Activated CD8-positive, alpha-beta T cell treated with anti-CD3 and anti-CD28 coated beads for 36 hours (primary cell): ENCODE data around the gene ACP6. TPM values are rescaled to one million over a fixed set of nuclear protein-coding genes. Genes with fewer than 3 reads are reported as not detected.

ENCODE experiments used
- ATAC-seq: fragments of 200-7000 bp; cut with Tn5 transposase; one replicate; pipeline ENCODE4 v1.10.0; 2021; ENCODE audit warnings: mild to moderate bottlenecking, moderate library complexity
- CTCF ChIA-PET: fragments of 350-600 bp; sonication (Branson Sonifier 250); formaldehyde crosslinking; loops from one replicate; lab custom pipeline; 2021; ENCODE audit warnings: antibody characterized with exemption; lab: Charles Lee
- POLR2A ChIA-PET: fragments of 350-600 bp; sonication (Branson Sonifier 250); formaldehyde crosslinking; loops from one replicate; lab custom pipeline; 2021; ENCODE audit warnings: antibody characterized with exemption; lab: Charles Lee
- DNase-seq: peaks from one replicate; pipeline ENCODE4 v3.0.0-alpha.2; 2020
- H3K27ac Mint-ChIP-seq: one replicate; pipeline ENCODE4 v1.8.0; 2021; ENCODE audit warnings: mild to moderate bottlenecking, mixed read lengths
- H3K27me3 Mint-ChIP-seq: one replicate; pipeline ENCODE4 v1.8.0; 2021; ENCODE audit warnings: mixed read lengths
- H3K36me3 Mint-ChIP-seq: one replicate; pipeline ENCODE4 v1.8.0; 2021; ENCODE audit warnings: low read depth, mixed read lengths
- H3K4me1 Mint-ChIP-seq: one replicate; pipeline ENCODE4 v1.8.0; 2021; ENCODE audit warnings: low read depth, mixed read lengths
- H3K4me3 Mint-ChIP-seq: one replicate; pipeline ENCODE4 v1.8.0; 2021; ENCODE audit warnings: mild to moderate bottlenecking, moderate library complexity, mixed read lengths
- H3K9me3 Mint-ChIP-seq: one replicate; pipeline ENCODE4 v1.8.0; 2021; ENCODE audit warnings: mixed read lengths
- intact Hi-C: fragments of 100-400 bp; cut with micrococcal nuclease; formaldehyde crosslinking; loops from one replicate; pipeline ENCODE4 v1.10.0; 2022
- total RNA-seq, 2 experiments: library from RNA; stranded (reverse); gene quantifications; one replicate each; pipeline ENCODE4 v1.2.3, GENCODE V29; 2021
- TF ChIP-seq, protein P1 (sequence below): fragments of 200-600 bp; IDR thresholded peaks from one replicate; pipeline ENCODE4 v1.8.0; 2022; ENCODE audit warnings: antibody characterized with exemption, mild to moderate bottlenecking

Gene ACP6
- total RNA-seq, 2 experiments from 2014 or later: 16.9 to 20.9 TPM

DNA sequence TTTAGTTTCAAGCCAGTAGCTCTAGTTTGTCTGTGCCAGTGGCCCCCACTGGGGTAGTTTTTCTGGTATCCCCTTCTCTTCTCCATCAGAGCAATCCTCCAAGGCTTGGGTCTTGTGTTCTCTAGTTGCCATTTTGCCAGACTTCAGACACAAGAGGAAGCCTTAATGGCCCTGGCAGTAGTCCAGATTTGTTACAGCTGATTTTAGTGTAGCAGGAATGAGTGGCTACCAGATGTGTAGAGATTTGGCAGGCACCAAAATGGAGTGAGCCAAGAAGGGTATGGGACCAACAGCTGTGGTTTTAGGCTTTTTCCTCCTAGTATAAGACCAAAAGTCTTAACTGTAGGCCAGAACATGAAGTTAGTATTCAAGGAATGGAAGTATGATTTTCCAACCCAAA, 56.8 kb downstream of the ACP6 start:
- ChIA-PET CTCF (interaction anchor here (2.0 kb wide), 1 partner anchor 13 kb away, joined by 7 read pairs; no protein-coding TSS in a partner anchor), POLR2A (interaction anchor here (1.0 kb wide), 1 partner anchor 121 kb away, joined by 3 read pairs; no protein-coding TSS in a partner anchor)
- DNase-seq (no peak), ATAC-seq (no peak)
- Mint-ChIP-seq H3K4me3 (no peak overlapping the region), H3K27me3 (no peaks in the 10 kb centered on the region), H3K36me3 (peaks cover 46% of the 10 kb centered on the region), H3K4me1 (peaks cover 31% of the 10 kb centered on the region), H3K9me3 (no peaks in the 10 kb centered on the region), H3K27ac (no peak overlapping the region)
- TF ChIP-seq, protein P1, sequence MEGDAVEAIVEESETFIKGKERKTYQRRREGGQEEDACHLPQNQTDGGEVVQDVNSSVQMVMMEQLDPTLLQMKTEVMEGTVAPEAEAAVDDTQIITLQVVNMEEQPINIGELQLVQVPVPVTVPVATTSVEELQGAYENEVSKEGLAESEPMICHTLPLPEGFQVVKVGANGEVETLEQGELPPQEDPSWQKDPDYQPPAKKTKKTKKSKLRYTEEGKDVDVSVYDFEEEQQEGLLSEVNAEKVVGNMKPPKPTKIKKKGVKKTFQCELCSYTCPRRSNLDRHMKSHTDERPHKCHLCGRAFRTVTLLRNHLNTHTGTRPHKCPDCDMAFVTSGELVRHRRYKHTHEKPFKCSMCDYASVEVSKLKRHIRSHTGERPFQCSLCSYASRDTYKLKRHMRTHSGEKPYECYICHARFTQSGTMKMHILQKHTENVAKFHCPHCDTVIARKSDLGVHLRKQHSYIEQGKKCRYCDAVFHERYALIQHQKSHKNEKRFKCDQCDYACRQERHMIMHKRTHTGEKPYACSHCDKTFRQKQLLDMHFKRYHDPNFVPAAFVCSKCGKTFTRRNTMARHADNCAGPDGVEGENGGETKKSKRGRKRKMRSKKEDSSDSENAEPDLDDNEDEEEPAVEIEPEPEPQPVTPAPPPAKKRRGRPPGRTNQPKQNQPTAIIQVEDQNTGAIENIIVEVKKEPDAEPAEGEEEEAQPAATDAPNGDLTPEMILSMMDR: no peak
- intact Hi-C loops: no loop called here

DNA sequence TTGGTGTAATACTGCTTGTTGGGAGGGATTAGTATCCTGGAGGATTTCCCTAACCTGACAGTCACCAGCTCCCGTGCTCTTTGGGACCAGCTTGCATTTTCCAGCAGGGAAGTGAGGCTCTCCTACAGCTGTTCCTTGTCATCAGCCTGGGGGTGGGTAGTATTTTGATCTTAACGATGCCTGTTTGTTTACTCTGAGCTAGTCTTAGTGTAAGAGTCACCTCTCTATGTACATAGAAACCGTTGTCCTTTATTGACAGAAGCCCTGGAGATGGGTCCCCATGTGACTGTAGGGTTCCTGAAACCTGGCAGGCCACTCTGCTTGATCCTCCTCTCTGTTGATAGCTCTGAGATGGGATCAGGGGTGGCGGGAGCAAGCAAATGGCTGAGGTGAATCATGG, 58.0 kb downstream of the ACP6 start:
- no peak overlapping the region for H3K27ac Mint-ChIP-seq
- DNase-seq (no peak), ATAC-seq (no peak)
- peaks cover 20% of the 10 kb centered on the region for H3K4me1 Mint-ChIP-seq
- no peaks in the 10 kb centered on the region for H3K9me3 Mint-ChIP-seq
- TF ChIP-seq, protein P1: no peak
- intact Hi-C loops: no loop called here
- no peak overlapping the region for H3K4me3 Mint-ChIP-seq
- CTCF ChIA-PET: interaction anchor here (0.9 to 2.0 kb wide), 2 partner anchors 14 to 120 kb away, joined by 3 to 7 read pairs; no protein-coding TSS in a partner anchor
- H3K36me3 Mint-ChIP-seq: peaks cover 49% of the 10 kb centered on the region
- H3K27me3 Mint-ChIP-seq: no peaks in the 10 kb centered on the region
- POLR2A ChIA-PET: interaction anchor here (1.1 to 1.3 kb wide), 3 partner anchors 100 to 426 kb away, joined by 3 read pairs; no protein-coding TSS in a partner anchor

DNA sequence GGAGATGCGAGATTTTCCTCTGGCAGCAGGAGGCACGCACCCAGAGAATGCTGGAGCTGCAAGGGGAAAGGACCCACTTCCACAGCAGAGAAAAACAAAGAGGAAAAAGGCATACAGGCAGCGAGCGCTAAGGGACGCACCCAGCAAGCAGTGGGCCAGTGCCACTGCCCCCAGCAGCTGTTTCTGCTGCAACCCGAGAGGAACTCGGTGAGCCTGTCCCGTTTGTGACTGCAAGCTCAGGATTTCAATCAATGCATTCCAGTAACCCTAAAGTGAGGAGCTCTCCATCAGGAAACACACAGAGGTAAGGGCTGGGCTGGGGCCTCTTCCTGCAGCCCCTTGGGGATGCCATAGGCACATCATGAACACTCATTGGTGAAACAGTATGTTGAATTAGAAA, 58.7 kb downstream of the ACP6 start:
- Mint-ChIP-seq H3K27me3 (no peaks in the 10 kb centered on the region), H3K36me3 (peaks cover 48% of the 10 kb centered on the region), H3K4me1 (peaks cover 14% of the 10 kb centered on the region), H3K4me3 (no peak overlapping the region), H3K9me3 (no peaks in the 10 kb centered on the region), H3K27ac (no peak overlapping the region)
- DNase-seq (no peak), ATAC-seq (no peak)
- ChIA-PET CTCF (interaction anchor here (0.7 to 1.2 kb wide), 2 partner anchors 74 to 95 kb away, joined by 3 to 4 read pairs; no protein-coding TSS in a partner anchor), POLR2A (interaction anchor here (0.7 to 1.3 kb wide), 3 partner anchors 14 to 103 kb away, joined by 3 read pairs; no protein-coding TSS in a partner anchor)
- TF ChIP-seq, protein P1: no peak
- intact Hi-C loops: no loop called here

DNA sequence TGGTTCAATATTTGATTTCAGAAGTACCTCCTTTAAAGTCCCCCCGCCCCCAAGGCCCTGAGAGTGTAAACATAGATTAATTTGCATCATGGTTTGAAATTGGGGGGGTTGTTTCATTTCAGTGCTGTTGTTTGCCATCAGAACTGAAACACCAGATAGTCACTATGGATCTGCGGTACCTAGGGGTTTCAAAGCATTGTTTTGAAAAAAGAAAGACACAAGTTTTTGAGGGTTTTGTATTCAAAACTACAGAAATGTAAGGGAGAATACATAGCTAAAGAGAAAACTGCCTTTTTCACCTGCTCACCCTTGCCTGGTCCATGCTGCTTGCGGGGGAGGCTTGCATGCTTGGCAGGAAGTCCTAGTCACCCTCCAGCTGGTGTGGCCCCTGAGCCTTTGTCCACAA, 59.3 kb downstream of the ACP6 start:
- Mint-ChIP-seq H3K27me3 (no peaks in the 10 kb centered on the region), H3K36me3 (peaks cover 46% of the 10 kb centered on the region), H3K4me1 (peaks cover 14% of the 10 kb centered on the region), H3K4me3 (no peak overlapping the region), H3K27ac (no peak overlapping the region), H3K9me3 (no peaks in the 10 kb centered on the region)
- ChIA-PET POLR2A (interaction anchor here (0.5 to 1.3 kb wide), 4 partner anchors 15 to 427 kb away, joined by 3 read pairs; no protein-coding TSS in a partner anchor), CTCF (interaction anchor here (1.1 to 1.2 kb wide), 2 partner anchors 29 to 74 kb away, joined by 3 to 4 read pairs; no protein-coding TSS in a partner anchor)
- TF ChIP-seq, protein P1: no peak
- DNase-seq: no peak
- ATAC-seq: no peak
- intact Hi-C loops: no loop called here

DNA sequence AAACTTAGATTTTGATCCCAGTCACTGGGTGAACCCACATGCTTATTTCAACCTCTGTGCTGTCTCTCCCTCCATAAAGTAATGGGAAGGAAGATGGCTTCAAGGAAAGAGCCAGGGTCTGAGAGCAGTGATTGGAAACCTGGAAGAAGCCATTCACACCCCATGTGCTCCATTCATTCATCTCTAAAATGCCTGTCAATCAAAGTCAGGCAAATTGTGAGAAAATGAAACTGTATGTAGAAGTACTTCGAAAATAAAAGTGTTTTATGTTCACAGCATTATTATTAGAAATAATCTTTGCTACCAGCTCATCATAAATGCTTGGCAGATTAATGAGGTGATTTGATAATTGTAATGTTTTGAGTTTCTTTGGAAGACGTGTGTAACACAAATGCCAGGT, 61.0 kb downstream of the ACP6 start:
- intact Hi-C loops: no loop called here
- H3K4me3 Mint-ChIP-seq: no peak overlapping the region
- no peak for ATAC-seq
- DNase-seq: no peak
- no peaks in the 10 kb centered on the region for H3K9me3 Mint-ChIP-seq
- POLR2A ChIA-PET: no interaction called here
- TF ChIP-seq, protein P1: no peak
- no peaks in the 10 kb centered on the region for H3K27me3 Mint-ChIP-seq
- H3K36me3 Mint-ChIP-seq: peaks cover 47% of the 10 kb centered on the region
- CTCF ChIA-PET: no interaction called here
- H3K27ac Mint-ChIP-seq: no peak overlapping the region
- H3K4me1 Mint-ChIP-seq: peaks cover 16% of the 10 kb centered on the region
